SK-N-SH treated with all-trans-retinoic acid at 6 μM for 48 hours (cell line): Measurements from ENCODE around the gene NOP53.
"Not testable (repeated sequence)": the region's sequence is repeated elsewhere in the genome, so short reads cannot be mapped to it uniquely, and the experiment has no call there.

Source experiments
- ATAC-seq: fragments of 200-7000 bp; cut with Tn5 transposase; 3 replicates; pipeline ENCODE4 v1.9.1; 2020; ENCODE audit warnings: mild to moderate bottlenecking, moderate library complexity
- ARNTL ChIP-seq: fragments of 450-650 bp; formaldehyde crosslinking; IDR thresholded peaks from 2 replicates; pipeline ENCODE4 v1.5.0; 2020; ENCODE audit warnings: low read depth, mild to moderate bottlenecking, moderate library complexity, borderline replicate concordance
- CSDC2 ChIP-seq: fragments of 250-450 bp; sonication (Bioruptor Pico); IDR thresholded peaks from 2 replicates; pipeline ENCODE4 v1.5.0; 2020; ENCODE audit warnings: mild to moderate bottlenecking, moderate library complexity
- CSRNP3 ChIP-seq: fragments of 250-450 bp; sonication (Bioruptor Pico); IDR thresholded peaks from 2 replicates; pipeline ENCODE4 v1.5.1; 2021; ENCODE audit warnings: mild to moderate bottlenecking, moderate library complexity
- ESRRG ChIP-seq: fragments of 250-450 bp; sonication (Bioruptor Pico); IDR thresholded peaks from 2 replicates; pipeline ENCODE4 v1.6.1; 2021; ENCODE audit warnings: mild to moderate bottlenecking
- POU6F1 ChIP-seq: fragments of 250-450 bp; sonication (Bioruptor Pico); IDR thresholded peaks from 2 replicates; pipeline ENCODE4 v1.8.0; 2021; ENCODE audit warnings: low read depth, mild to moderate bottlenecking, moderate library complexity, borderline replicate concordance
- PPARA ChIP-seq: fragments of 250-450 bp; sonication (Bioruptor Pico); IDR thresholded peaks from 2 replicates; pipeline ENCODE4 v1.5.0; 2020; ENCODE audit warnings: mild to moderate bottlenecking, borderline replicate concordance
- RARB ChIP-seq: fragments of 250-450 bp; sonication (Bioruptor Pico); IDR thresholded peaks from 2 replicates; pipeline ENCODE4 v1.8.0; 2021; ENCODE audit warnings: mild to moderate bottlenecking, moderate library complexity
- SNAI2 ChIP-seq: fragments of 250-450 bp; sonication (Bioruptor Pico); IDR thresholded peaks from 2 replicates; pipeline ENCODE4 v1.5.0; 2020; ENCODE audit warnings: mild to moderate bottlenecking, moderate library complexity
- ZC3H10 ChIP-seq: fragments of 250-450 bp; sonication (Bioruptor Pico); IDR thresholded peaks from 2 replicates; pipeline ENCODE4 v1.5.1; 2021; ENCODE audit warnings: mild to moderate bottlenecking, moderate library complexity
- ZFP30 ChIP-seq: fragments of 450-650 bp; formaldehyde crosslinking; IDR thresholded peaks from 2 replicates; pipeline ENCODE4 v1.5.0; 2022; ENCODE audit warnings: mild to moderate bottlenecking, moderate library complexity
- ZNF8 ChIP-seq: fragments of 450-650 bp; formaldehyde crosslinking; IDR thresholded peaks from 2 replicates; pipeline ENCODE4 v1.5.0; 2020; ENCODE audit warnings: mild to moderate bottlenecking, moderate library complexity
- TF ChIP-seq, protein P1 (sequence below): fragments of 250-450 bp; sonication (Bioruptor Pico); IDR thresholded peaks from 2 replicates; pipeline ENCODE4 v1.5.0; 2020; ENCODE audit warnings: mild to moderate bottlenecking, moderate library complexity
- TF ChIP-seq, protein P2 (sequence below): fragments of 250-450 bp; sonication (Bioruptor Pico); IDR thresholded peaks from 2 replicates; pipeline ENCODE4 v1.5.1; 2020; ENCODE audit warnings: low read depth, mild to moderate bottlenecking, moderate library complexity

NOP53 gene

DNA sequence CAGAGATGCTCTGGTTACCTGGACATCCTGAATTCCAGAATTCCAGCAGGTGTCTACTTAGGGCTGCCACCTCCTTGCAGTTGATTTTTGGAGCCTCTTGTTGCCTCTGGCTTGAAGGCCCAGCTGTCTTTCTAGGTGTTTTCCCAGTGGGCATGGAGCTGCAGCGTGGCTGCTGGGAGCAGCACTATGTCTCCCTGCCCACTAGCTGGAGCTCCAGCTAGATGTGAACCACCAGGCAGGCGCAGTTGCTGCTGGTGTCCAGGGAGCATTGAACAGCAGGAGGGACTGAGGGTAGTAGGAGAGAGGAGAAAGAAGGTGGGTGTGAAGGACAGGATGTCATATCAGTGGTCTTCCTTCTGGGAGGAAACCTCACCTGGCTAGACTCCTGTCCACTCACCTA is 23.3 kb downstream of the NOP53 start:
- no peak for TF ChIP-seq RARB (CRISPR knock-in tag)
- no peak for TF ChIP-seq ZC3H10 (CRISPR knock-in tag)
- TF ChIP-seq PPARA (CRISPR knock-in tag), result no peak
- TF ChIP-seq, protein P1, sequence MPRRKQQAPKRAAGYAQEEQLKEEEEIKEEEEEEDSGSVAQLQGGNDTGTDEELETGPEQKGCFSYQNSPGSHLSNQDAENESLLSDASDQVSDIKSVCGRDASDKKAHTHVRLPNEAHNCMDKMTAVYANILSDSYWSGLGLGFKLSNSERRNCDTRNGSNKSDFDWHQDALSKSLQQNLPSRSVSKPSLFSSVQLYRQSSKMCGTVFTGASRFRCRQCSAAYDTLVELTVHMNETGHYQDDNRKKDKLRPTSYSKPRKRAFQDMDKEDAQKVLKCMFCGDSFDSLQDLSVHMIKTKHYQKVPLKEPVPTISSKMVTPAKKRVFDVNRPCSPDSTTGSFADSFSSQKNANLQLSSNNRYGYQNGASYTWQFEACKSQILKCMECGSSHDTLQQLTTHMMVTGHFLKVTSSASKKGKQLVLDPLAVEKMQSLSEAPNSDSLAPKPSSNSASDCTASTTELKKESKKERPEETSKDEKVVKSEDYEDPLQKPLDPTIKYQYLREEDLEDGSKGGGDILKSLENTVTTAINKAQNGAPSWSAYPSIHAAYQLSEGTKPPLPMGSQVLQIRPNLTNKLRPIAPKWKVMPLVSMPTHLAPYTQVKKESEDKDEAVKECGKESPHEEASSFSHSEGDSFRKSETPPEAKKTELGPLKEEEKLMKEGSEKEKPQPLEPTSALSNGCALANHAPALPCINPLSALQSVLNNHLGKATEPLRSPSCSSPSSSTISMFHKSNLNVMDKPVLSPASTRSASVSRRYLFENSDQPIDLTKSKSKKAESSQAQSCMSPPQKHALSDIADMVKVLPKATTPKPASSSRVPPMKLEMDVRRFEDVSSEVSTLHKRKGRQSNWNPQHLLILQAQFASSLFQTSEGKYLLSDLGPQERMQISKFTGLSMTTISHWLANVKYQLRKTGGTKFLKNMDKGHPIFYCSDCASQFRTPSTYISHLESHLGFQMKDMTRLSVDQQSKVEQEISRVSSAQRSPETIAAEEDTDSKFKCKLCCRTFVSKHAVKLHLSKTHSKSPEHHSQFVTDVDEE (CRISPR knock-in tag), result no peak
- peak; percentile 5; the same call in 1 of the 3 replicates for ATAC-seq

- ATAC-seq, result no peak
- no peak for TF ChIP-seq RARB (CRISPR knock-in tag)
- TF ChIP-seq, protein P2, sequence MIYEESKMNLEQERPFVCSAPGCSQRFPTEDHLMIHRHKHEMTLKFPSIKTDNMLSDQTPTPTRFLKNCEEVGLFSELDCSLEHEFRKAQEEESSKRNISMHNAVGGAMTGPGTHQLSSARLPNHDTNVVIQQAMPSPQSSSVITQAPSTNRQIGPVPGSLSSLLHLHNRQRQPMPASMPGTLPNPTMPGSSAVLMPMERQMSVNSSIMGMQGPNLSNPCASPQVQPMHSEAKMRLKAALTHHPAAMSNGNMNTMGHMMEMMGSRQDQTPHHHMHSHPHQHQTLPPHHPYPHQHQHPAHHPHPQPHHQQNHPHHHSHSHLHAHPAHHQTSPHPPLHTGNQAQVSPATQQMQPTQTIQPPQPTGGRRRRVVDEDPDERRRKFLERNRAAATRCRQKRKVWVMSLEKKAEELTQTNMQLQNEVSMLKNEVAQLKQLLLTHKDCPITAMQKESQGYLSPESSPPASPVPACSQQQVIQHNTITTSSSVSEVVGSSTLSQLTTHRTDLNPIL (CRISPR knock-in tag), result no peak
- no peak for TF ChIP-seq ESRRG (CRISPR knock-in tag)
- no peak for TF ChIP-seq ZC3H10 (CRISPR knock-in tag)
Measured at GRCh38 chr19:47769534-47769933, 24.2 kb downstream of the NOP53 start.

DNA sequence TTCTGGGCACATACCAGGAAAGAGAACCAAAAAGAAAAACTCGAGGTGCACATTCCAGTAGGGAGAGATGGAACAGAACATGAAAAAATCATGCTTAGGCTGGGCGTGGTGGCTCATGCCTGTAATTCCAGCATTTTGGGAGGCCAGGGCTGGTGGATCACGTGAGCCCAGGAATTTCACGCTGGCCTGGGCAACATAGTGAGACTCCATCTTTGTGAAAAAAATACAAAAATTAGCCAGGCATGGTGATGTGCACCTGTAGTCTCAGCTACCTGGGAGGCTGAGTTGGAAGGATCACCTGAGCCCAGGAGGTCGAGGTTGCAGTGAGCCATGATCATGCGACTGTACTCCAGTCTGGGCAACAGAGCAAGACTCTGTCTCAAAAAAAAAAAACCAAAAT is 25.9 kb downstream of the NOP53 start:
- ATAC-seq, result not testable (repeated sequence)

GRCh38 chr19:47776568-47776967 is 31.2 kb downstream of the NOP53 start:
- ATAC-seq, result no peak
- TF ChIP-seq ARNTL (CRISPR knock-in tag) (no peak), CSRNP3 (CRISPR knock-in tag) (no peak), POU6F1 (CRISPR knock-in tag) (no peak), ZFP30 (CRISPR knock-in tag) (no peak), ZNF8 (CRISPR knock-in tag) (no peak), CSDC2 (CRISPR knock-in tag) (no peak), SNAI2 (CRISPR knock-in tag) (no peak)
- TF ChIP-seq, protein P1 (CRISPR knock-in tag), result no peak

- ATAC-seq, result not testable (repeated sequence)
Measured at GRCh38 chr19:47777245-47778048, 32.1 kb downstream of the NOP53 start.
